PC-3 (cell line): ENCODE measurements around the gene CCDC182. TPM values are rescaled to one million over a fixed set of nuclear protein-coding genes. Genes with fewer than 3 reads are reported as not detected.

ENCODE experiments used
- ATAC-seq: fragments of 200-7000 bp; cut with Tn5 transposase; 2 replicates; pipeline ENCODE4 v1.9.1; 2020; ENCODE audit warnings: mild to moderate bottlenecking, moderate library complexity
- BruUV-seq: library from RNA; stranded (reverse); fragments of 400-500 nt; replicated peaks from 2 replicates; lab custom pipeline; 2021; lab: Mats Ljungman, UMichigan
- CTCF ChIA-PET: fragments of 300-600 bp; sonication (Branson Sonifier 250); formaldehyde crosslinking; loops from one replicate; lab custom pipeline; 2022; ENCODE audit warnings: antibody characterized with exemption; lab: Charles Lee
- POLR2A ChIA-PET: fragments of 300-600 bp; sonication (Branson Sonifier 250); formaldehyde crosslinking; loops from one replicate; lab custom pipeline; 2022; ENCODE audit warnings: antibody characterized with exemption; ENCODE audit not compliant: unreplicated experiment; lab: Charles Lee
- DNase-seq: peaks from one replicate; pipeline ENCODE4 v3.0.0-alpha.2; 2015
- H2AFZ ChIP-seq: fragments of 300-600 bp; sonication (generic); 2 replicates; pipeline ENCODE4 v1.6.0; 2016; ENCODE audit warnings: antibody characterized with exemption, low read length
- H3F3A ChIP-seq: fragments of 300-600 bp; sonication (generic); one replicate; pipeline ENCODE4 v1.6.0; 2017; ENCODE audit warnings: antibody characterized with exemption, low read length, control low read depth, mild to moderate bottlenecking; ENCODE audit not compliant: unreplicated experiment
- H3K27ac ChIP-seq: fragments of 300-600 bp; sonication (generic); 2 replicates; pipeline ENCODE4 v1.5.1; 2016; ENCODE audit warnings: mild to moderate bottlenecking, low read length
- H3K27me3 ChIP-seq: fragments of 300-600 bp; sonication (generic); 2 replicates; pipeline ENCODE4 v1.6.1; 2016; ENCODE audit warnings: low read length, mixed read lengths
- H3K36me3 ChIP-seq: fragments of 300-600 bp; sonication (generic); 2 replicates; pipeline ENCODE4 v1.6.1; 2016; ENCODE audit warnings: low read depth, mixed run types, low read length, mixed read lengths
- H3K4me1 ChIP-seq: fragments of 300-600 bp; sonication (generic); 2 replicates; pipeline ENCODE4 v1.5.1; 2016; ENCODE audit warnings: low read length; ENCODE audit not compliant: insufficient read depth
- H3K4me2 ChIP-seq: fragments of 300-600 bp; sonication (generic); 2 replicates; pipeline ENCODE4 v1.6.0; 2016; ENCODE audit warnings: low read length
- H3K4me3 ChIP-seq: fragments of 300-600 bp; sonication (generic); 2 replicates; pipeline ENCODE4 v1.5.1; 2016; ENCODE audit warnings: mild to moderate bottlenecking, low read length, mixed read lengths
- H3K79me2 ChIP-seq: fragments of 300-600 bp; sonication (generic); 2 replicates; pipeline ENCODE4 v1.6.1; 2017; ENCODE audit warnings: low read length, mixed read lengths
- H3K9ac ChIP-seq: fragments of 300-600 bp; sonication (generic); 2 replicates; pipeline ENCODE4 v1.6.0; 2016; ENCODE audit warnings: mild to moderate bottlenecking, low read length
- H3K9me2 ChIP-seq: fragments of 300-600 bp; sonication (generic); replicated peaks from 2 replicates; pipeline ENCODE4 v1.6.1; 2016; ENCODE audit warnings: mixed run types, low read length, mixed read lengths
- H3K9me3 ChIP-seq: fragments of 300-600 bp; sonication (generic); 2 replicates; pipeline ENCODE4 v1.6.1; 2016; ENCODE audit warnings: low read length, mixed read lengths
- H4K20me1 ChIP-seq: fragments of 300-600 bp; sonication (generic); 2 replicates; pipeline ENCODE4 v1.6.1; 2016; ENCODE audit warnings: low read length, mixed read lengths
- CTCF ChIP-seq: fragments of 300-600 bp; sonication (generic); conservative IDR thresholded peaks from 2 replicates; pipeline ENCODE4 v1.5.1; 2017; ENCODE audit warnings: antibody characterized with exemption, low read depth, mild to moderate bottlenecking, low read length
- EZH2 ChIP-seq: fragments of 300-600 bp; sonication (generic); IDR thresholded peaks from one replicate; pipeline ENCODE4 v1.6.1; 2017; ENCODE audit warnings: antibody characterized with exemption, mild to moderate bottlenecking, low read length; ENCODE audit not compliant: unreplicated experiment
- EZH2phosphoT487 ChIP-seq: fragments of 300-600 bp; sonication (generic); IDR thresholded peaks from 2 replicates; pipeline ENCODE4 v1.6.1; 2018; ENCODE audit warnings: mild to moderate bottlenecking, antibody characterized with exemption, low read length, borderline replicate concordance
- intact Hi-C: fragments of 100-400 bp; cut with micrococcal nuclease; formaldehyde crosslinking; loops from 2 replicates; pipeline ENCODE4 v1.9.0; 2023
- total RNA-seq: library from RNA; depleted of rRNA; stranded (reverse); fragments of >200 nt; gene quantifications from 2 replicates; pipeline ENCODE4 v1.2.3, GENCODE V29; 2014

CCDC182 gene
- total RNA-seq, 1 experiment from 2014 or later: not detected

- no peaks in the 10 kb centered on the region for H3F3A ChIP-seq
- H3K9ac ChIP-seq: no peak overlapping the region
- ATAC-seq (no peak), DNase-seq (no peak)
- no peaks in the 10 kb centered on the region for H3K27me3 ChIP-seq
- no peak overlapping the region for H2AFZ ChIP-seq
- no peaks in the 10 kb centered on the region for H3K4me1 ChIP-seq
- H3K27ac ChIP-seq: no peak overlapping the region
- no peak overlapping the region for H3K4me2 ChIP-seq
- no peak overlapping the region for H3K4me3 ChIP-seq
- H4K20me1 ChIP-seq: no peaks in the 10 kb centered on the region
- ChIA-PET CTCF (no interaction called here), POLR2A (no interaction called here)
- TF ChIP-seq EZH2phosphoT487 (no peak), CTCF (peak; percentile 34), EZH2 (no peak)
- no TSS peak for BruUV-seq
- no peaks in the 10 kb centered on the region for H3K9me2 ChIP-seq
- H3K36me3 ChIP-seq: no peaks in the 10 kb centered on the region
- intact Hi-C loops: no loop called here
- no peaks in the 10 kb centered on the region for H3K9me3 ChIP-seq
- H3K79me2 ChIP-seq: no peaks in the 10 kb centered on the region
Observed at GRCh38 chr17:57755480-57756070, 10.5 kb upstream of the CCDC182 start.

- CTCF ChIA-PET: no interaction called here
- no peaks in the 10 kb centered on the region for H4K20me1 ChIP-seq
- H3K4me3 ChIP-seq: no peak overlapping the region
- no peaks in the 10 kb centered on the region for H3F3A ChIP-seq
- no peaks in the 10 kb centered on the region for H3K4me1 ChIP-seq
- DNase-seq: no peak
- ATAC-seq: no peak
- no peaks in the 10 kb centered on the region for H3K79me2 ChIP-seq
- H2AFZ ChIP-seq: no peak overlapping the region
- H3K36me3 ChIP-seq: no peaks in the 10 kb centered on the region
- BruUV-seq: no TSS peak
- no peak overlapping the region for H3K4me2 ChIP-seq
- no peak for TF ChIP-seq CTCF
- no peak for TF ChIP-seq EZH2phosphoT487
- POLR2A ChIA-PET: no interaction called here
- H3K9me2 ChIP-seq: no peaks in the 10 kb centered on the region
- no peak overlapping the region for H3K27ac ChIP-seq
- intact Hi-C loops: no loop called here
- H3K27me3 ChIP-seq: 0 out of 2 replicates have a peak, but pooled peaks cover 3% of the 10 kb centered on the region
- H3K9ac ChIP-seq: no peak overlapping the region
- no peaks in the 10 kb centered on the region for H3K9me3 ChIP-seq
Observed at GRCh38 chr17:57752031-57752905, 7.2 kb upstream of the CCDC182 start.

GRCh38 chr17:57751348-57751971 is 6.4 kb upstream of the CCDC182 start:
- CTCF ChIA-PET: no interaction called here
- H3K36me3 ChIP-seq: no peaks in the 10 kb centered on the region
- no peaks in the 10 kb centered on the region for H4K20me1 ChIP-seq
- ATAC-seq (no peak), DNase-seq (no peak)
- H3K4me3 ChIP-seq: no peak overlapping the region
- intact Hi-C loops: no loop called here
- H3K27ac ChIP-seq: no peak overlapping the region
- no peaks in the 10 kb centered on the region for H3K9me2 ChIP-seq
- BruUV-seq: no TSS peak
- no peaks in the 10 kb centered on the region for H3K79me2 ChIP-seq
- TF ChIP-seq EZH2phosphoT487: no peak
- TF ChIP-seq EZH2: no peak
- TF ChIP-seq CTCF: no peak
- H3K9ac ChIP-seq: no peak overlapping the region
- peaks cover 10% of the 10 kb centered on the region for H3K27me3 ChIP-seq
- no peaks in the 10 kb centered on the region for H3K9me3 ChIP-seq
- POLR2A ChIA-PET: no interaction called here
- H3K4me1 ChIP-seq: no peaks in the 10 kb centered on the region
- H3K4me2 ChIP-seq: no peak overlapping the region
- no peak overlapping the region for H2AFZ ChIP-seq
- no peaks in the 10 kb centered on the region for H3F3A ChIP-seq
